OCI-LY1 (cell line): Measurements from ENCODE around the gene PYGB.

Experiments used
- CTCF ChIP-seq: fragments of 200-600 bp; sonication (generic), shearing (Covaris generic); IDR thresholded peaks from 2 replicates; pipeline ENCODE4 v1.5.1; 2017; ENCODE audit warnings: mild to moderate bottlenecking, antibody characterized with exemption, low read length, moderate library complexity, mixed read lengths
- EZH2 ChIP-seq: fragments of 200-600 bp; sonication (generic), shearing (Covaris generic); IDR thresholded peaks from 2 replicates; pipeline ENCODE4 v1.8.0; 2017; ENCODE audit warnings: borderline replicate concordance, mixed run types, mild to moderate bottlenecking, antibody characterized with exemption, low read length, moderate library complexity, mixed read lengths

- no peak for TF ChIP-seq CTCF
- TF ChIP-seq EZH2: no peak
Observed at GRCh38 chr20:25209911-25210310, 38.0 kb upstream of the PYGB start.
